CD14-positive monocyte (primary cell): ENCODE data around the gene TEX10. TPM values are rescaled to one million over a fixed set of nuclear protein-coding genes. Genes with fewer than 3 reads are reported as not detected.

Source experiments
- DNase-seq, 3 donors: peaks; one replicate each; pipeline ENCODE4 v3.0.0-alpha.2; 2011 to 2022
- H2AFZ ChIP-seq: 2 replicates; pipeline ENCODE4 v1.6.0; 2012; ENCODE audit warnings: mild to moderate bottlenecking, low read depth, low read length, inconsistent platforms; ENCODE audit not compliant: insufficient read depth, poor library complexity, severe bottlenecking
- H3K27ac ChIP-seq, 2 donors: 1 replicate in 1 of 2; 2 replicates in 1 of 2; pipeline ENCODE4 v1.5.1; 2012 to 2013; ENCODE audit warnings: low read length in 2 of 2, control low read depth in 1 of 2, inconsistent platforms in 1 of 2, low read depth in 1 of 2, mild to moderate bottlenecking in 1 of 2
- H3K27me3 ChIP-seq, 2 donors: one replicate each; pipeline versions ENCODE4 v1.6.0 to v1.6.1; 2011 to 2013; ENCODE audit warnings: low read length in 2 of 2; ENCODE audit not compliant: control insufficient read depth in 2 of 2, insufficient read depth in 2 of 2
- H3K36me3 ChIP-seq, 2 donors: replicated peaks in 1 of 2; 1 replicate in 1 of 2; 2 replicates in 1 of 2; pipeline versions ENCODE4 v1.5.1 to v1.6.1; 2012 to 2013; ENCODE audit warnings: low read length in 2 of 2, control low read depth in 1 of 2, inconsistent platforms in 1 of 2, mild to moderate bottlenecking in 1 of 2; ENCODE audit not compliant: insufficient read depth in 2 of 2, control insufficient read depth in 1 of 2
- H3K4me1 ChIP-seq, 2 donors: 1 replicate in 1 of 2; 2 replicates in 1 of 2; pipeline versions ENCODE4 v1.5.1 to v1.6.1; 2012 to 2013; ENCODE audit warnings: low read length in 2 of 2, control low read depth in 1 of 2, inconsistent platforms in 1 of 2, mild to moderate bottlenecking in 1 of 2, moderate library complexity in 1 of 2; ENCODE audit not compliant: insufficient read depth in 2 of 2, control insufficient read depth in 1 of 2
- H3K4me2 ChIP-seq: replicated peaks from 2 replicates; pipeline ENCODE3; 2012; ENCODE audit warnings: low read length, moderate library complexity, mild to moderate bottlenecking; ENCODE audit not compliant: poor library complexity, severe bottlenecking; ENCODE audit errors: extremely low read depth
- H3K4me3 ChIP-seq, 3 experiments: fragments of 200-600 bp in 1 of 3; sonication (generic) in 1 of 3; replicated peaks in 1 of 3; 1 replicate in 2 of 3; 2 replicates in 1 of 3; pipeline ENCODE4 v1.5.1; 2011 to 2013; ENCODE audit warnings: low read length in 3 of 3, mild to moderate bottlenecking in 3 of 3, control low read depth in 2 of 3, low read depth in 2 of 3, inconsistent platforms in 1 of 3, moderate library complexity in 1 of 3
- H3K79me2 ChIP-seq: 2 replicates; pipeline ENCODE4 v1.6.0; 2012; ENCODE audit warnings: mild to moderate bottlenecking, control low read depth, inconsistent platforms, low read length, moderate library complexity; ENCODE audit not compliant: insufficient read depth
- H3K9ac ChIP-seq: 2 replicates; pipeline ENCODE4 v1.6.0; 2017; ENCODE audit warnings: low read length, mild to moderate bottlenecking; ENCODE audit not compliant: insufficient read depth, poor library complexity, severe bottlenecking
- H3K9me3 ChIP-seq, 2 donors: replicated peaks in 1 of 2; 1 replicate in 1 of 2; 2 replicates in 1 of 2; pipeline versions ENCODE4 v1.5.1 to v1.6.1; 2012 to 2013; ENCODE audit warnings: low read length in 2 of 2, control low read depth in 1 of 2; ENCODE audit not compliant: control insufficient read depth in 1 of 2, insufficient read depth in 1 of 2
- H4K20me1 ChIP-seq: 2 replicates; pipeline ENCODE4 v1.6.0; 2012; ENCODE audit warnings: mild to moderate bottlenecking, low read length, control low read depth, moderate library complexity; ENCODE audit not compliant: insufficient read depth
- H3K27ac Mint-ChIP-seq, 7 donors: one replicate each; pipeline ENCODE4 v1.8.0; 2020; ENCODE audit warnings: mild to moderate bottlenecking in 7 of 7, mixed read lengths in 7 of 7, moderate library complexity in 6 of 7, inconsistent platforms in 2 of 7
- H3K27me3 Mint-ChIP-seq, 3 donors: one replicate each; pipeline ENCODE4 v1.8.0; 2021 to 2022; ENCODE audit warnings: low read depth in 3 of 3, mild to moderate bottlenecking in 3 of 3, mixed read lengths in 3 of 3, moderate library complexity in 3 of 3, inconsistent platforms in 1 of 3
- H3K36me3 Mint-ChIP-seq, 2 donors: one replicate each; pipeline ENCODE4 v1.8.0; 2020; ENCODE audit warnings: mixed read lengths in 2 of 2, inconsistent platforms in 1 of 2, mild to moderate bottlenecking in 1 of 2
- H3K4me1 Mint-ChIP-seq: one replicate; pipeline ENCODE4 v1.8.0; 2020; ENCODE audit warnings: mild to moderate bottlenecking, mixed read lengths
- H3K4me3 Mint-ChIP-seq, 2 donors: one replicate each; pipeline ENCODE4 v1.8.0; 2020; ENCODE audit warnings: mild to moderate bottlenecking in 2 of 2, mixed read lengths in 2 of 2, moderate library complexity in 1 of 2
- H3K9me3 Mint-ChIP-seq, 7 donors: one replicate each; pipeline ENCODE4 v1.8.0; 2020 to 2022; ENCODE audit warnings: mixed read lengths in 7 of 7, mild to moderate bottlenecking in 6 of 7, moderate library complexity in 6 of 7, inconsistent platforms in 2 of 7
- CTCF ChIP-seq: fragments of 200-600 bp; IDR thresholded peaks from one replicate; pipeline ENCODE4 v1.8.0; 2022; ENCODE audit warnings: antibody characterized with exemption, mild to moderate bottlenecking
- WGBS: methylation state at CpG from one replicate; pipeline ENCODE4 v1.1.5; 2013; ENCODE audit warnings: missing lambda C conversion rate; ENCODE audit not compliant: insufficient coverage; 5-methylcytosine and 5-hydroxymethylcytosine counted together
- intact Hi-C, 2 donors: fragments of 100-400 bp; cut with micrococcal nuclease; formaldehyde crosslinking; loops; one replicate each; pipeline versions ENCODE4 v1.15.0 to v1.15.1; 2023
- polyA plus RNA-seq, 3 donors: library from polyadenylated mRNA; depleted of rRNA in 1 of 3; unstranded in 2 of 3; stranded (reverse) in 1 of 3; fragments of 300-500 nt in 2 of 3; fragments of >200 nt in 1 of 3; fragmentation: Illumina TruSeq in 2 of 3; gene quantifications; 1 replicate in 2 of 3; 2 replicates in 1 of 3; pipeline ENCODE4 v1.2.3, GENCODE V29; 2012 to 2021

Gene TEX10
- polyA plus RNA-seq, 3 donors: 3.8 to 6.4 (median 4.5) TPM

- no peaks in the 10 kb centered on the region for H3K27me3 Mint-ChIP-seq
- Histone ChIP-seq H2AFZ (no peak overlapping the region), H3K4me1 (no peaks in the 10 kb centered on the region), H4K20me1 (no peaks in the 10 kb centered on the region), H3K9me3 (peaks cover 7 to 8% of the 10 kb centered on the region in 2 donors), H3K36me3 (peaks cover 9 to 94% of the 10 kb centered on the region in 2 donors), H3K27me3 (no peaks in the 10 kb centered on the region), H3K4me3 (no peak overlapping the region), H3K27ac (no peak overlapping the region), H3K4me2 (no peak overlapping the region), H3K79me2 (no peaks in the 10 kb centered on the region), H3K9ac (no peak overlapping the region)
- H3K9me3 Mint-ChIP-seq: peaks cover 1 to 11% (median 7%) of the 10 kb centered on the region in 7 donors
- no peak for DNase-seq
- H3K4me1 Mint-ChIP-seq: no peaks in the 10 kb centered on the region
- WGBS: 99% methylated on average over 10 of the region's 13 CpGs
- H3K36me3 Mint-ChIP-seq: peaks cover 51 to 87% of the 10 kb centered on the region in 2 donors
- TF ChIP-seq CTCF: no peak
- H3K4me3 Mint-ChIP-seq: no peak overlapping the region
- intact Hi-C loops: no loop called here
- peak overlapping the region in 1 of 7 donors; percentile 61 for H3K27ac Mint-ChIP-seq
Measured at GRCh38 chr9:100292414-100292813, 60.3 kb downstream of the TEX10 start.

- Histone ChIP-seq H3K9me3 (peaks cover 9% of the 10 kb centered on the region in 2 donors), H3K36me3 (peaks cover 9 to 84% of the 10 kb centered on the region in 2 donors)
Measured at GRCh38 chr9:100290714-100291113, 62.0 kb downstream of the TEX10 start.

More at GRCh38 chr9:100290714-100291113, 62.0 kb downstream of the TEX10 start:
- Histone ChIP-seq H3K9ac (no peak overlapping the region), H4K20me1 (no peaks in the 10 kb centered on the region), H3K4me3 (no peak overlapping the region), H3K4me1 (no peaks in the 10 kb centered on the region), H3K27ac (no peak overlapping the region), H3K4me2 (no peak overlapping the region), H2AFZ (no peak overlapping the region), H3K79me2 (no peaks in the 10 kb centered on the region), H3K27me3 (no peaks in the 10 kb centered on the region)
- intact Hi-C loops: no loop called here
- Mint-ChIP-seq H3K27me3 (no peaks in the 10 kb centered on the region), H3K4me1 (peaks cover 2% of the 10 kb centered on the region), H3K27ac (no peak overlapping the region), H3K4me3 (no peak overlapping the region), H3K36me3 (peaks cover 45 to 76% of the 10 kb centered on the region in 2 donors), H3K9me3 (peaks cover 2 to 12% (median 10%) of the 10 kb centered on the region in 7 donors)
- WGBS: 87% methylated on average over 3 of the region's 4 CpGs
- no peak for DNase-seq
- no peak for TF ChIP-seq CTCF
